GM19395 (cell line): Measurements from ENCODE around the gene DDX27.
"Not testable (repeated sequence)": the region's sequence is repeated elsewhere in the genome, so short reads cannot be mapped to it uniquely, and the experiment has no call there.

ENCODE experiments used
- ATAC-seq: cut with Tn5 transposase; IDR thresholded peaks from one replicate; pipeline ENCODE4 v1.9.1; 2021; ENCODE audit warnings: mild to moderate bottlenecking, moderate library complexity; ENCODE audit not compliant: unreplicated experiment

DDX27 gene

GRCh38 chr20:49203746-49204145 lies 15.5 kb upstream of the DDX27 start:
- no peak for ATAC-seq

GRCh38 chr20:49207076-49207475 lies 12.1 kb upstream of the DDX27 start:
- no peak for ATAC-seq

- ATAC-seq, result no peak
Measured at GRCh38 chr20:49210101-49210756, 9.0 kb upstream of the DDX27 start.

- no peak for ATAC-seq
Measured at GRCh38 chr20:49210757-49211110, 8.5 kb upstream of the DDX27 start.

GRCh38 chr20:49214571-49214970 lies 4.6 kb upstream of the DDX27 start:
- ATAC-seq, result no peak

GRCh38 chr20:49215232-49215631 lies 4.0 kb upstream of the DDX27 start:
- ATAC-seq, result no peak

- no peak for ATAC-seq
Measured at GRCh38 chr20:49216991-49217578, 2.1 kb upstream of the DDX27 start.

- not testable (repeated sequence) for ATAC-seq
Measured at GRCh38 chr20:49218739-49219090, 501 bp upstream of the DDX27 start.

GRCh38 chr20:49219924-49220831 lies 962 bp downstream of the DDX27 start:
- no peak for ATAC-seq

- ATAC-seq, result no peak
Measured at GRCh38 chr20:49225896-49226295, 6.7 kb downstream of the DDX27 start.

- ATAC-seq, result no peak
Measured at GRCh38 chr20:49228676-49229075, 9.5 kb downstream of the DDX27 start.

- ATAC-seq, result no peak
Measured at GRCh38 chr20:49229381-49229780, 10.2 kb downstream of the DDX27 start.

- no peak for ATAC-seq
Measured at GRCh38 chr20:49230021-49230420, 10.8 kb downstream of the DDX27 start.

GRCh38 chr20:49230561-49231133 lies 11.4 kb downstream of the DDX27 start:
- ATAC-seq, result no peak

- no peak for ATAC-seq
Measured at GRCh38 chr20:49231471-49231870, 12.3 kb downstream of the DDX27 start.

- ATAC-seq, result no peak
Measured at GRCh38 chr20:49233226-49233625, 14.0 kb downstream of the DDX27 start.

- no peak for ATAC-seq
Measured at GRCh38 chr20:49234831-49235230, 15.6 kb downstream of the DDX27 start.

GRCh38 chr20:49236301-49236700 lies 17.1 kb downstream of the DDX27 start:
- no peak for ATAC-seq

- ATAC-seq, result no peak
Measured at GRCh38 chr20:49237531-49237930, 18.3 kb downstream of the DDX27 start.

- no peak for ATAC-seq
Measured at GRCh38 chr20:49245921-49246740, 26.9 kb downstream of the DDX27 start.
